Measurements from ENCODE around the gene TF. TPM values are rescaled to one million over a fixed set of nuclear protein-coding genes. Genes with fewer than 3 reads are reported as not detected.
"Not testable (repeated sequence)": the region's sequence is repeated elsewhere in the genome, so short reads cannot be mapped to it uniquely, and the experiment has no call there.

TF gene
- total and polyA plus RNA-seq, 3 experiments from 2014 or later = 0.02 to 0.26 TPM; not detected in 1

- no peaks in the 10 kb centered on the region for H3K4me1 ChIP-seq (ENCODE audit: insufficient read depth, low read length)
- H3K4me3 ChIP-seq (ENCODE audit: low read length) = no peak overlapping the region
- no peak overlapping the region for H3K27ac ChIP-seq (ENCODE audit: low read depth, low read length)
- H3K27ac Mint-ChIP-seq = no peak overlapping the region
- DNase-seq = no peak
- POLR2A ChIA-PET = no interaction called here
- CTCF ChIA-PET = no interaction called here
- no peaks in the 10 kb centered on the region for H3K27me3 ChIP-seq (ENCODE audit: insufficient read depth, low read length, poor library complexity, severe bottlenecking)
- no peaks in the 10 kb centered on the region for H3K9me3 ChIP-seq (ENCODE audit: low read length)
- no peak overlapping the region for H3K4me3 Mint-ChIP-seq
- no peaks in the 10 kb centered on the region for H3K36me3 ChIP-seq (ENCODE audit: insufficient read depth, low read length)
- H3K36me3 Mint-ChIP-seq = no peaks in the 10 kb centered on the region
- H3K9me3 Mint-ChIP-seq = no peaks in the 10 kb centered on the region
- H3K4me1 Mint-ChIP-seq = no peaks in the 10 kb centered on the region
- peaks cover 11 to 37% of the 10 kb centered on the region in 2 donors for H3K27me3 Mint-ChIP-seq
Measured at GRCh38 chr3:133709139-133709750, 36.9 kb upstream of the TF start.

- no peaks in the 10 kb centered on the region for H3K9me3 ChIP-seq (ENCODE audit: low read length)
- no peak for DNase-seq
- Mint-ChIP-seq H3K4me3 (no peak overlapping the region), H3K36me3 (no peaks in the 10 kb centered on the region), H3K27ac (peak overlapping the region in 1 of 8 donors; percentile 36), H3K9me3 (no peaks in the 10 kb centered on the region), H3K27me3 (peaks cover 9 to 26% of the 10 kb centered on the region in 2 donors), H3K4me1 (no peaks in the 10 kb centered on the region)
- no peaks in the 10 kb centered on the region for H3K36me3 ChIP-seq (ENCODE audit: insufficient read depth, low read length)
- no peak overlapping the region for H3K4me3 ChIP-seq (ENCODE audit: low read length)
- no peaks in the 10 kb centered on the region for H3K27me3 ChIP-seq (ENCODE audit: insufficient read depth, low read length, poor library complexity, severe bottlenecking)
- no peaks in the 10 kb centered on the region for H3K4me1 ChIP-seq (ENCODE audit: insufficient read depth, low read length)
- no peak overlapping the region for H3K27ac ChIP-seq (ENCODE audit: low read depth, low read length)
- ChIA-PET POLR2A (no interaction called here), CTCF (no interaction called here)
Measured at GRCh38 chr3:133711013-133711412, 35.2 kb upstream of the TF start.

- H3K4me1 Mint-ChIP-seq = no peaks in the 10 kb centered on the region
- no peak for DNase-seq
- no peak overlapping the region for H3K27ac Mint-ChIP-seq
- H3K27me3 ChIP-seq (ENCODE audit: insufficient read depth, low read length, poor library complexity, severe bottlenecking) = no peaks in the 10 kb centered on the region
- H3K9me3 ChIP-seq (ENCODE audit: low read length) = no peaks in the 10 kb centered on the region
- ChIA-PET POLR2A (no interaction called here), CTCF (no interaction called here)
- H3K9me3 Mint-ChIP-seq = no peaks in the 10 kb centered on the region
- H3K4me1 ChIP-seq (ENCODE audit: insufficient read depth, low read length) = no peaks in the 10 kb centered on the region
- H3K4me3 Mint-ChIP-seq = no peak overlapping the region
- H3K4me3 ChIP-seq (ENCODE audit: low read length) = no peak overlapping the region
- peaks cover 9 to 20% of the 10 kb centered on the region in 2 donors for H3K27me3 Mint-ChIP-seq
- no peak overlapping the region for H3K27ac ChIP-seq (ENCODE audit: low read depth, low read length)
- no peaks in the 10 kb centered on the region for H3K36me3 ChIP-seq (ENCODE audit: insufficient read depth, low read length)
- no peaks in the 10 kb centered on the region for H3K36me3 Mint-ChIP-seq
Measured at GRCh38 chr3:133712017-133712416, 34.2 kb upstream of the TF start.

- ChIA-PET CTCF (no interaction called here), POLR2A (no interaction called here)
- H3K27me3 Mint-ChIP-seq = peaks cover 7 to 16% of the 10 kb centered on the region in 2 donors
- H3K4me3 ChIP-seq (ENCODE audit: low read length) = no peak overlapping the region
- no peaks in the 10 kb centered on the region for H3K9me3 ChIP-seq (ENCODE audit: low read length)
- no peaks in the 10 kb centered on the region for H3K4me1 ChIP-seq (ENCODE audit: insufficient read depth, low read length)
- H3K9me3 Mint-ChIP-seq = no peaks in the 10 kb centered on the region
- no peaks in the 10 kb centered on the region for H3K36me3 Mint-ChIP-seq
- H3K27ac ChIP-seq (ENCODE audit: low read depth, low read length) = no peak overlapping the region
- H3K4me1 Mint-ChIP-seq = no peaks in the 10 kb centered on the region
- no peak for DNase-seq
- H3K4me3 Mint-ChIP-seq = no peak overlapping the region
- H3K27me3 ChIP-seq (ENCODE audit: insufficient read depth, low read length, poor library complexity, severe bottlenecking) = no peaks in the 10 kb centered on the region
- no peak overlapping the region for H3K27ac Mint-ChIP-seq
- no peaks in the 10 kb centered on the region for H3K36me3 ChIP-seq (ENCODE audit: insufficient read depth, low read length)
Measured at GRCh38 chr3:133713347-133713746, 32.8 kb upstream of the TF start.

- no peak overlapping the region for H3K27ac ChIP-seq (ENCODE audit: low read depth, low read length)
- Mint-ChIP-seq H3K27ac (no peak overlapping the region), H3K4me1 (no peaks in the 10 kb centered on the region), H3K9me3 (peaks cover 4 to 7% (median 6%) of the 10 kb centered on the region in 5 donors), H3K27me3 (peaks cover 6 to 12% of the 10 kb centered on the region in 2 donors), H3K4me3 (no peak overlapping the region), H3K36me3 (no peaks in the 10 kb centered on the region)
- ChIA-PET CTCF (no interaction called here), POLR2A (no interaction called here)
- H3K4me3 ChIP-seq (ENCODE audit: low read length) = no peak overlapping the region
- H3K36me3 ChIP-seq (ENCODE audit: insufficient read depth, low read length) = no peaks in the 10 kb centered on the region
- H3K27me3 ChIP-seq (ENCODE audit: insufficient read depth, low read length, poor library complexity, severe bottlenecking) = no peaks in the 10 kb centered on the region
- H3K4me1 ChIP-seq (ENCODE audit: insufficient read depth, low read length) = no peaks in the 10 kb centered on the region
- no peak for DNase-seq
- H3K9me3 ChIP-seq (ENCODE audit: low read length) = no peaks in the 10 kb centered on the region
Measured at GRCh38 chr3:133717424-133717823, 28.8 kb upstream of the TF start.

GRCh38 chr3:133722935-133723334 is 23.3 kb upstream of the TF start:
- H3K4me1 Mint-ChIP-seq = no peaks in the 10 kb centered on the region
- H3K36me3 Mint-ChIP-seq = peaks cover 0 to 6% (median 0%) of the 10 kb centered on the region in 3 donors
- Histone ChIP-seq H3K9me3 (ENCODE audit: low read length) (peaks cover 4% of the 10 kb centered on the region), H3K36me3 (ENCODE audit: insufficient read depth, low read length) (no peaks in the 10 kb centered on the region), H3K4me1 (ENCODE audit: insufficient read depth, low read length) (no peaks in the 10 kb centered on the region), H3K27ac (ENCODE audit: low read depth, low read length) (no peak overlapping the region), H3K27me3 (ENCODE audit: insufficient read depth, low read length, poor library complexity, severe bottlenecking) (no peaks in the 10 kb centered on the region), H3K4me3 (ENCODE audit: low read length) (no peak overlapping the region)
- H3K27ac Mint-ChIP-seq = no peak overlapping the region
- peaks cover 11 to 13% of the 10 kb centered on the region in 2 donors for H3K27me3 Mint-ChIP-seq
- ChIA-PET POLR2A (no interaction called here), CTCF (no interaction called here)
- H3K9me3 Mint-ChIP-seq = peaks cover 14 to 27% (median 23%) of the 10 kb centered on the region in 5 donors
- no peak overlapping the region for H3K4me3 Mint-ChIP-seq
- no peak for DNase-seq

- no peak overlapping the region for H3K4me3 Mint-ChIP-seq
- H3K36me3 ChIP-seq (ENCODE audit: insufficient read depth, low read length) = no peaks in the 10 kb centered on the region
- no peaks in the 10 kb centered on the region for H3K4me1 ChIP-seq (ENCODE audit: insufficient read depth, low read length)
- peaks cover 0 to 7% (median 0%) of the 10 kb centered on the region in 3 donors for H3K36me3 Mint-ChIP-seq
- no peak overlapping the region for H3K27ac ChIP-seq (ENCODE audit: low read depth, low read length)
- H3K27ac Mint-ChIP-seq = no peak overlapping the region
- ChIA-PET CTCF (no interaction called here), POLR2A (no interaction called here)
- no peaks in the 10 kb centered on the region for H3K27me3 ChIP-seq (ENCODE audit: insufficient read depth, low read length, poor library complexity, severe bottlenecking)
- H3K9me3 Mint-ChIP-seq = peaks cover 0 to 13% (median 10%) of the 10 kb centered on the region in 5 donors
- DNase-seq = no peak
- no peaks in the 10 kb centered on the region for H3K4me1 Mint-ChIP-seq
- H3K9me3 ChIP-seq (ENCODE audit: low read length) = no peaks in the 10 kb centered on the region
- H3K4me3 ChIP-seq (ENCODE audit: low read length) = no peak overlapping the region
- H3K27me3 Mint-ChIP-seq = peaks cover 25 to 57% of the 10 kb centered on the region in 2 donors
Measured at GRCh38 chr3:133730993-133731392, 15.2 kb upstream of the TF start.

- DNase-seq; H3K4me3 ChIP-seq (ENCODE audit: low read length); H3K36me3 Mint-ChIP-seq; H3K36me3 ChIP-seq (ENCODE audit: insufficient read depth, low read length); H3K9me3 ChIP-seq (ENCODE audit: low read length); H3K27me3 ChIP-seq (ENCODE audit: insufficient read depth, low read length, poor library complexity, severe bottlenecking); H3K4me3 Mint-ChIP-seq; H3K4me1 Mint-ChIP-seq; H3K4me1 ChIP-seq (ENCODE audit: insufficient read depth, low read length); POLR2A ChIA-PET; H3K27ac ChIP-seq (ENCODE audit: low read depth, low read length); CTCF ChIA-PET; H3K27ac Mint-ChIP-seq: not testable (repeated sequence)
- peaks cover 21 to 57% of the 10 kb centered on the region in 2 donors for H3K27me3 Mint-ChIP-seq
- H3K9me3 Mint-ChIP-seq = peaks cover 0 to 12% (median 6%) of the 10 kb centered on the region in 5 donors
Measured at GRCh38 chr3:133732231-133732630, 14.0 kb upstream of the TF start.
